ENCODE data around the gene PTEN.
"Not testable (repeated sequence)": the region's sequence is repeated elsewhere in the genome, so short reads cannot be mapped to it uniquely, and the experiment has no call there.

The PTEN gene

GRCh38 chr10:87863053-87863943, at the start of gene PTEN, which contains the start of gene KLLN:
Gene PTEN (plus strand): TSS chr10:87863625. CDS start chr10:87864470, 845 bp downstream.
Gene KLLN (minus strand): TSS chr10:87863533. CDS start chr10:87862487, 1,046 bp downstream.
- peaks cover 22% of the 10 kb centered on the region for H3K4me1 ChIP-seq
- no peak for TF ChIP-seq Cebpa-rat (IDR thresholded peaks at IDR 0.05)
- H3K36me3 ChIP-seq, result no peaks in the 10 kb centered on the region
- H3K4me3 ChIP-seq, result peak within 1 kb of the TSS; percentile 90
- H3K4me2 ChIP-seq, result peak within 1 kb of the TSS; percentile 95
- no peaks in the 10 kb centered on the region for H3K9me3 ChIP-seq
- no peaks in the 10 kb centered on the region for H3K27me3 ChIP-seq
- H3K9ac ChIP-seq, result peak within 1 kb of the TSS; percentile 99
- H4K20me1 ChIP-seq, result peaks cover 46% of the 10 kb centered on the region
- peak within 1 kb of the TSS; percentile 97 for H3K27ac ChIP-seq

DNA sequence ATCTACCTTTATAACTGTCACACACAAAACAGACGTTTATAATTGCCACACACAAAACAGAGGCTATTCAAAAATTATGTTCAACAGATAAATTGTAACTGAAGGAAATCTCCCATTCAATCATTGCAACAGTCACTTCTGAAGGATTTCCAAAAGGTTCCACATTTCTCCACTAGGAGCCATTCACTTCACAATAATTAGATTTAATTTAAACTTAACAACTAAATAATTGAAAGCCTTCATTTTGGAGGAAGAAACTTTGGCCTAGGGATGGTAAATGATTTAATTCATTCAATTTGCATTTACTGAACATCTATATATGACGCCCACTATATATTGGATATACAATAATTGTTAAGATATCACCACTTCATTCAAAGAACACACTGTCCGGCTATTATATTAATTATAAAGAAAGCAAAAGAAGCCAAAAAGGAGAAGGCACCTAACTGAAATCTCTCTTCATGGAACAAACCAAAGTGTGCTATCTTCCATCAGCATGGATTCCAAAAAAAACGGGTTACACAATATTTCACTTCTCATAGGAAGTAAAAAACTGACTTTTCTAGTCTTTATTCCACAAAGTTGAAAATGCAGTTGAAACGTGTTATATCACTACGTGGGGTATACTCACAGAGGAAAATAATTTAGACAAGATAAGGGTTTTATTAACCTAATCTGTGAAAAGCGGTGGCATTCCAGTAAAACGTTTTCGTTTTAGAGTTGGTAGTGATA, 47.1 kb upstream of the PTEN start:
- H4K20me1 ChIP-seq, result peaks cover 18% of the 10 kb centered on the region; the same call in 1 of the 2 replicates
- peak overlapping the region; percentile 92 for H3K4me2 ChIP-seq
- no peak overlapping the region for H3K9ac ChIP-seq
- peak overlapping the region; percentile 84 for H3K4me3 ChIP-seq
- no peak overlapping the region for H3K27ac ChIP-seq
- H3K9me3 ChIP-seq, result peaks cover 7% of the 10 kb centered on the region; the same call in 1 of the 2 replicates
- peaks cover 32% of the 10 kb centered on the region for H3K4me1 ChIP-seq
- peaks cover 19% of the 10 kb centered on the region for H3K36me3 ChIP-seq
- TF ChIP-seq Cebpa-rat (IDR thresholded peaks at IDR 0.05), result no peak
- H3K27me3 ChIP-seq, result no peaks in the 10 kb centered on the region

GRCh38 chr10:87816898-87817608, 46.4 kb upstream of the PTEN start:
- H3K9ac ChIP-seq, result peak overlapping the region; percentile 88
- peaks cover 32% of the 10 kb centered on the region for H3K4me1 ChIP-seq
- H3K27ac ChIP-seq, result peak overlapping the region; percentile 91
- no peaks in the 10 kb centered on the region for H3K27me3 ChIP-seq
- no peak for TF ChIP-seq Cebpa-rat (IDR thresholded peaks at IDR 0.05)
- peaks cover 11% of the 10 kb centered on the region for H3K36me3 ChIP-seq
- H3K9me3 ChIP-seq, result peaks cover 7% of the 10 kb centered on the region; the same call in 1 of the 2 replicates
- peaks cover 18% of the 10 kb centered on the region; the same call in 1 of the 2 replicates for H4K20me1 ChIP-seq
- peak overlapping the region; percentile 84 for H3K4me3 ChIP-seq
- H3K4me2 ChIP-seq, result peak overlapping the region; percentile 92

GRCh38 chr10:87817609-87818504, 45.6 kb upstream of the PTEN start, which contains the start of gene ATAD1:
Gene ATAD1 (minus strand): TSS chr10:87818226. CDS start chr10:87814599, 3,627 bp downstream.
- peak within 1 kb of the TSS; percentile 92 for H3K4me2 ChIP-seq
- peak within 1 kb of the TSS; percentile 91 for H3K27ac ChIP-seq
- no peak for TF ChIP-seq Cebpa-rat (IDR thresholded peaks at IDR 0.05)

DNA sequence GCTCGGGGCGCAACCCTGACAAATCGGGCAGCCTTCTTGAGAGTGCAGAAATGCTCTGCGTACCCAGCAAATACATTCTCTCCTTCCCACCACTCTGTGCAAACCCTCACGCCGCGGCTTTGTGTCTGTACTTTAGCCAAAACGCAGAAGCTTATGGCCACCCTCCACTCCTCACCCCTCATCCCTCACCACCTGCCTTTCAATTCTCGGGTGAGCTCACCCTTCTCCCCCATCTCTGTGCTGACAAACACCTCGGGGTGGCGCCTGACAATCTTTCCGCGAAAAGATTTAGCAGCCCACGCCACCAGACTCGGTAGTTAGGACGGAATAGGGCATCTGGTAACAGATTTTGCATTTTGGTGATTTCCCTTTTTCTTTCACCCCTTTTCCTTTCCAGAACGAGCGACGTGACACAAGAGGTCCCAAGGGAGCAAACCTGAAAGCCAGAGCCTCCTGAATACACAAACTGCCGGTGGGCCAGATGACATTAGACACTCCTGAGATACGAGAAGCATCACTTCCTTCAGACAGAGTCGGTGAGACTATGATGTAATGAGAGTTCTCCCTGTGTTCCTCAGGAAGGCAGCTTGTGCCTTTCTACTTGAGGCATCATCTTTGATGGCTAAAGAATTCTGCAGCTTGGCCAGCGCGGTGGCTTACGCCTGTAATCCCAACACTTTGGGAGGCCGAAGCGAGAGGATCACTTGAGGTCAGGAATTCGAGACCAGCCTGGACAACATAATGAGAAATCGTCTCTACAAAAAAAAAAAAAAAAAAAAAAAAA, 44.7 kb upstream of the PTEN start:
- H3K9ac ChIP-seq, result peak overlapping the region; percentile 88
- H3K9me3 ChIP-seq, result no peaks in the 10 kb centered on the region
- H3K4me3 ChIP-seq, result peak overlapping the region; percentile 84
- H3K27me3 ChIP-seq, result no peaks in the 10 kb centered on the region
- H3K27ac ChIP-seq, result peak overlapping the region; percentile 91
- TF ChIP-seq Cebpa-rat (IDR thresholded peaks at IDR 0.05), result no peak
- H4K20me1 ChIP-seq, result peaks cover 18% of the 10 kb centered on the region; the same call in 1 of the 2 replicates
- peak overlapping the region; percentile 92 for H3K4me2 ChIP-seq
- peaks cover 32% of the 10 kb centered on the region for H3K4me1 ChIP-seq
- H3K36me3 ChIP-seq, result no peaks in the 10 kb centered on the region

More at GRCh38 chr10:87817609-87818504, 45.6 kb upstream of the PTEN start, which contains the start of gene ATAD1:
- Histone ChIP-seq H3K27me3 (no peaks in the 10 kb centered on the region), H4K20me1 (peaks cover 18% of the 10 kb centered on the region; the same call in 1 of the 2 replicates), H3K9me3 (no peaks in the 10 kb centered on the region), H3K4me3 (peak within 1 kb of the TSS; percentile 84), H3K36me3 (peaks cover 3% of the 10 kb centered on the region; the same call in 1 of the 2 replicates), H3K4me1 (peaks cover 32% of the 10 kb centered on the region), H3K9ac (peak within 1 kb of the TSS; percentile 88)

DNA sequence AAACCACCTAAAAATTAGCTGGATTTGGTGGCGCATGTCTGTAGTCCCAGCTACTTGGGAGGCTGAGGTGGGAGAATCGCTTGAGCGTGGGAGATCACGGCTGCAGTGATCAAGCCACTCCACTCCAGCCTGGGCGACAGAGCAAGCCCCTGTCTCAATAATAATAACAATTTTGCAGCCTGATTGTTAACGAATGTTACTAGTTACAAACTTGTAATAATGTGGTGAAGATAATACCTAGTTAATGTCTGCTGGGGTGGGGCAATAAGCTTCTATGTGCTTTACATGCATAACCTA, 44.2 kb upstream of the PTEN start:
- Histone ChIP-seq H3K9ac (no peak overlapping the region), H3K36me3 (no peaks in the 10 kb centered on the region), H3K27ac (no peak overlapping the region), H4K20me1 (peaks cover 18% of the 10 kb centered on the region; the same call in 1 of the 2 replicates), H3K4me1 (peaks cover 32% of the 10 kb centered on the region), H3K9me3 (no peaks in the 10 kb centered on the region), H3K4me2 (peak overlapping the region; percentile 92), H3K27me3 (no peaks in the 10 kb centered on the region), H3K4me3 (no peak overlapping the region)
- TF ChIP-seq Cebpa-rat (IDR thresholded peaks at IDR 0.05), result no peak

DNA sequence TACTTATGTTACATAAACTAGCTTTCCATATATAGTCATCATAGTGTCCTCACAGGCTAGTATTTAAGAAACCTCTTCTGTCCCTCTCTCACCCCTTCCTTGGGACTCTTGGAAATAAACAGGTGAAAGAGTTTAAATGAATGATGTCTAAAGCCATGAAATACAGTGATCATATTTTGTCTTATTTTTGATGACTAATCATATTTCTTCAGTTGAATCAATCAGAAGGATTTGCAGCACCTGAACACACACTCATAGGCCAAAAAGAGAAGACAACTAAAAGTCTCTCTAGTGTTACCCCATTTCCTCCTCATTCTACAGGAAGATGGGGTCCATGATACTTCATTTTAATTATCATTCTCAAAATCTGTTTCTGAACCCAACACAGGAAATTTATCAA, 36.8 kb upstream of the PTEN start:
- Histone ChIP-seq H3K4me2 (no peak overlapping the region), H3K27ac (no peak overlapping the region), H3K36me3 (no peaks in the 10 kb centered on the region), H3K4me1 (no peaks in the 10 kb centered on the region), H3K4me3 (no peak overlapping the region), H3K9ac (no peak overlapping the region), H3K9me3 (no peaks in the 10 kb centered on the region), H4K20me1 (no peaks in the 10 kb centered on the region), H3K27me3 (no peaks in the 10 kb centered on the region)
- no peak for TF ChIP-seq Cebpa-rat (IDR thresholded peaks at IDR 0.05)

- no peak for TF ChIP-seq Cebpa-rat (IDR thresholded peaks at IDR 0.05)
These were observed 35.7 kb upstream of the PTEN start for GRCh38 chr10:87827681-87828080.

GRCh38 chr10:87829051-87829450, 34.4 kb upstream of the PTEN start:
- not testable (repeated sequence) for H3K4me1 ChIP-seq, H4K20me1 ChIP-seq, H3K27ac ChIP-seq, H3K9me3 ChIP-seq, H3K27me3 ChIP-seq, H3K4me2 ChIP-seq, H3K4me3 ChIP-seq, H3K9ac ChIP-seq, H3K36me3 ChIP-seq

More at GRCh38 chr10:87827681-87828080, 35.7 kb upstream of the PTEN start:
- H3K4me2 ChIP-seq, result no peak overlapping the region
- no peak overlapping the region for H3K9ac ChIP-seq
- H3K36me3 ChIP-seq, result no peaks in the 10 kb centered on the region
- no peaks in the 10 kb centered on the region for H3K27me3 ChIP-seq
- H3K4me1 ChIP-seq, result no peaks in the 10 kb centered on the region
- no peak overlapping the region for H3K4me3 ChIP-seq
- no peak overlapping the region for H3K27ac ChIP-seq
- H3K9me3 ChIP-seq, result no peaks in the 10 kb centered on the region
- H4K20me1 ChIP-seq, result no peaks in the 10 kb centered on the region
